BJ (cell line): ENCODE data around the gene FREY1. TPM values are rescaled to one million over a fixed set of nuclear protein-coding genes. Genes with fewer than 3 reads are reported as not detected.

Experiments
- CTCF ChIA-PET: fragments of 350-600 bp; formaldehyde crosslinking; extraction: SDS; loops from one replicate; lab custom pipeline; 2021; ENCODE audit warnings: antibody characterized with exemption, inconsistent platforms; lab: Yijun Ruan, JAX
- POLR2A ChIA-PET: fragments of 300-600 bp; sonication (Branson Sonifier 250); formaldehyde crosslinking; extraction: SDS; loops from one replicate; lab custom pipeline; 2021; ENCODE audit warnings: antibody characterized with exemption; lab: Charles Lee
- DNase-seq: peaks from one replicate; pipeline ENCODE4 v3.0.0-alpha.2; 2011; ENCODE audit warnings: low read depth
- H3K27me3 ChIP-seq: 2 replicates; pipeline ENCODE4 v1.6.0; 2011; ENCODE audit warnings: low read length; ENCODE audit not compliant: control insufficient read depth, insufficient read depth
- H3K36me3 ChIP-seq: 2 replicates; pipeline ENCODE4 v1.5.1; 2011; ENCODE audit warnings: low read length; ENCODE audit not compliant: control insufficient read depth, insufficient read depth
- H3K4me3 ChIP-seq: 2 replicates; pipeline ENCODE4 v1.5.1; 2011; ENCODE audit warnings: low read depth, mild to moderate bottlenecking, control low read depth, low read length
- CTCF ChIP-seq: IDR thresholded peaks from 2 replicates; pipeline ENCODE4 v1.5.1; 2011; ENCODE audit warnings: low read depth, mild to moderate bottlenecking, control low read depth, inconsistent platforms, low read length, moderate library complexity; ENCODE audit not compliant: insufficient read depth
- polyA plus RNA-seq: library from polyadenylated mRNA; depleted of rRNA; stranded (reverse); fragments of >200 nt; gene quantifications from 2 replicates; pipeline ENCODE4 v1.2.3, GENCODE V29; 2011

The FREY1 gene
- polyA plus RNA-seq, 1 experiment, result 0.33 TPM

DNA sequence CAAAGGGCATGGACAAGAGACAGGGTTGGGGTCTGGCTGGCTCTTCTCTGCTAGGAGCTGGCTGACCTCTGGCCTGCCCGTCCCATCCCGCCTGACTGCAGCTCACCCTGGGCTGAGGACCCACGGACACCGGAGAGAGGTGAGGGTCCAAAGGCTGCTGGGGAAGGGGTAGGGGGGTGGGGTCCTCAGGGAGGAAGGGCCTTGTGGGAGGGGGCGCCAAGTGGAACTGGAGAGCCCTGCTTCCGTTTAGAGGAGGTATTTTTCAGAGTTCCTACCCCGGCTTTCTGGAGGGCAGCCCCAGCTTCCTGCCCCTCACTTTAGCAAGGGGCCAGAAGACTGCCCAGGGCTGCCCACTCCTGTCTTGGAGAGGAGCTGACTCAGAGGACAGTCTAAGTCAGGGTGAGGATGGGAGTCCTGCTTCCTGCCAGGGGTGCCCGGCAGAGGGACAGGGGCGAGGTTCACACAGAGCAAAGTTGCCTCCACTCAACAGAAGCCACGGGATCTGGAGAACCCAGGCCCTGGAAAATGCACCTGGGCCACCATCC, 22.5 kb upstream of the FREY1 start:
- H3K4me3 ChIP-seq, result no peak overlapping the region
- peaks cover 8% of the 10 kb centered on the region for H3K27me3 ChIP-seq
- ChIA-PET POLR2A (interaction anchor here (0.7 kb wide), 2 partner anchors 119 to 310 kb away, joined by 4 to 13 read pairs; no protein-coding TSS in a partner anchor), CTCF (interaction anchor here (1.3 kb wide), 1 partner anchor 57 kb away, joined by 3 read pairs; no protein-coding TSS in a partner anchor)
- TF ChIP-seq CTCF, result no peak
- no peak for DNase-seq
- peaks cover 22% of the 10 kb centered on the region for H3K36me3 ChIP-seq

DNA sequence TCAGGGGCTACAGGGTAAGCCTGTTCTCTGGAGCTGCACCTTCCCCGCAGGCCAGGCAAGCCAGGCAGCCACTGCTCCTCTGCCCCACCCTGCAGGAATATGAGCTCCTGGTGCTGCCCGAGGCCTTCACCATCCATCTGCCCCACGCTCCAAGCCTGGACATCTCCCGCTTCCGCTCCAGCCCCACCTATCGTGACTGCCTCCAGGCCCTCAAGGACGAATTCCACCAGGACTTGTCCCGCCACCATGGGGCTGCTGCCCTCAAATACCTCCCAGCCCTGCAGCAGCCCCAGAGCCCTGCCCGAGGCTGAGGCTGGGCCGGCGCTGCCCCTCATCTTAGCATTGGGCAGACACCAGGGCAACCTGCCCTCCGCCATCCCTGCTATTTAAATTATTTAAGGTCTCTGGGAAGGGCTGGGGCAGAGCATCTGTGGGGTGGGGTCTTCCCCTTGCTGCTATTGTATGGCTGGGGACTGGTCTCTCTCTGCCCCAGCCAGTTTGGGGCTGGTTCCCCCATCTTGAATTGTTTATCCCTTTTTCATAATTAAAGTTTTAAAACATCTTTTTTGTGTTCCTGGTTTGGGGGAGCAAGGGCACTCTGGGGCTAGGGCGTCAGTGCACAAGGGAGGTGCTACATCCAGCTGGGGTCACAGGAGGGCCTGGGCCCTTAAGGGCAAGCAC, 21.6 kb upstream of the FREY1 start:
- no peak overlapping the region for H3K4me3 ChIP-seq
- peaks cover 16% of the 10 kb centered on the region for H3K36me3 ChIP-seq
- ChIA-PET POLR2A (no interaction called here), CTCF (interaction anchor here (1.2 kb wide), 1 partner anchor 56 kb away, joined by 3 read pairs; no protein-coding TSS in a partner anchor)
- no peak for TF ChIP-seq CTCF
- no peak for DNase-seq
- peaks cover 13% of the 10 kb centered on the region for H3K27me3 ChIP-seq

GRCh38 chr11:45927684-45928413, 20.8 kb upstream of the FREY1 start:
- Histone ChIP-seq H3K27me3 (peaks cover 17% of the 10 kb centered on the region), H3K36me3 (peaks cover 10% of the 10 kb centered on the region), H3K4me3 (no peak overlapping the region)
- CTCF ChIA-PET, result interaction anchor here (1.2 kb wide), 1 partner anchor 56 kb away, joined by 3 read pairs; no protein-coding TSS in a partner anchor
- TF ChIP-seq CTCF, result no peak
- DNase-seq, result no peak
- POLR2A ChIA-PET, result no interaction called here

DNA sequence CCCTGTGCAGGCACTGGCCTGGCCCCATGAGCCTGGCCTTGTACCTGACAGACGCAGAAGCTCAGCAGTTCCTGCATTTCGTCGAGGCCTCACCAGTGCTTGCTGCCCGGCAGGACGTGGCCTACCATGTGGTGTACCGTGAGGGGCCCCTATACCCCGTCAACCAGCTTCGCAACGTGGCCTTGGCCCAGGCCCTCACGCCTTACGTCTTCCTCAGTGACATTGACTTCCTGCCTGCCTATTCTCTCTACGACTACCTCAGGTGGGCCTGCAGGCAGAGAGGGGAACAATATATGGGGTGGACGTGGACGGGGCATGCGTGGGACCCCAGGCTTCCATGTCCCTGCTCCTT, 20.2 kb upstream of the FREY1 start:
- ChIA-PET CTCF (interaction anchor here (0.8 to 1.2 kb wide), 2 partner anchors 55 kb away, joined by 3 read pairs; no protein-coding TSS in a partner anchor), POLR2A (no interaction called here)
- no peak for TF ChIP-seq CTCF

More for the DNA sequence above, 20.2 kb upstream of the FREY1 start:
- Histone ChIP-seq H3K36me3 (peaks cover 10% of the 10 kb centered on the region), H3K27me3 (peaks cover 17% of the 10 kb centered on the region), H3K4me3 (no peak overlapping the region)
- no peak for DNase-seq
